ENCODE measurements around the gene HSPA1B. TPM values are rescaled to one million over a fixed set of nuclear protein-coding genes. Genes with fewer than 3 reads are reported as not detected.

HSPA1B gene
- total and polyA plus RNA-seq, 5 donors: 110 to 299 (median 168) TPM

Other genes with a start within 250 kb of the HSPA1B start
Only the 30 nearest of the 38 such genes appear.
- 1 to 10 TPM in 2 of 4 donors, under 1 TPM in 2; 0.48 to 2.8 (median 1.4) TPM for gene APOM, start 171.8 kb upstream of the HSPA1B start, total RNA-seq
- gene APOM, start 171.8 kb upstream of the HSPA1B start, polyA plus RNA-seq: 3.9 TPM
- gene C6orf47, start 167.0 kb upstream of the HSPA1B start, total RNA-seq: 10 to 100 TPM; 18.5 to 20.7 (median 20.1) TPM
- 21.2 TPM for gene C6orf47, start 167.0 kb upstream of the HSPA1B start, polyA plus RNA-seq
- gene GPANK1, start 162.7 kb upstream of the HSPA1B start, total RNA-seq: 10 to 100 TPM; 16.8 to 23.9 (median 20.0) TPM
- 24.6 TPM for gene GPANK1, start 162.7 kb upstream of the HSPA1B start, polyA plus RNA-seq
- gene CSNK2B, start 161.7 kb upstream of the HSPA1B start, total RNA-seq: 100 to 1,000 TPM; 110 to 123 (median 116) TPM
- gene CSNK2B, start 161.7 kb upstream of the HSPA1B start, polyA plus RNA-seq: 158 TPM
- gene LY6G5B, start 157.8 kb upstream of the HSPA1B start, total RNA-seq: 1 to 10 TPM; 4.0 to 8.7 (median 5.9) TPM
- gene LY6G5B, start 157.8 kb upstream of the HSPA1B start, polyA plus RNA-seq: 4.6 TPM
- gene LY6G5C, start 146.7 kb upstream of the HSPA1B start, total RNA-seq: 1 to 10 TPM; 2.1 to 3.8 (median 2.3) TPM
- gene LY6G5C, start 146.7 kb upstream of the HSPA1B start, polyA plus RNA-seq: 5.0 TPM
- gene ABHD16A, start 124.4 kb upstream of the HSPA1B start, total RNA-seq: 10 to 100 TPM; 28.4 to 37.0 (median 31.7) TPM
- 28.1 TPM for gene ABHD16A, start 124.4 kb upstream of the HSPA1B start, polyA plus RNA-seq
- gene LY6G6F, start 120.9 kb upstream of the HSPA1B start, total RNA-seq: not detected
- not detected for gene LY6G6F, start 120.9 kb upstream of the HSPA1B start, polyA plus RNA-seq
- gene LY6G6D, start 112.4 kb upstream of the HSPA1B start, total RNA-seq: not detected
- not detected for gene LY6G6D, start 112.4 kb upstream of the HSPA1B start, polyA plus RNA-seq
- not detected for gene LY6G6C, start 106.0 kb upstream of the HSPA1B start, total RNA-seq
- gene LY6G6C, start 106.0 kb upstream of the HSPA1B start, polyA plus RNA-seq: 0.18 TPM
- gene MPIG6B, start 104.4 kb upstream of the HSPA1B start, total RNA-seq: under 1 TPM in 3 of 4 donors, not detected in 1; 0.31 to 0.37 (median 0.35) TPM
- 0.20 TPM for gene MPIG6B, start 104.4 kb upstream of the HSPA1B start, polyA plus RNA-seq
- 10 to 100 TPM; 42.4 to 55.6 (median 49.3) TPM for gene DDAH2, start 98.4 kb upstream of the HSPA1B start, total RNA-seq
- 57.4 TPM for gene DDAH2, start 98.4 kb upstream of the HSPA1B start, polyA plus RNA-seq
- 100 to 1,000 TPM in 3 of 4 donors, 10 to 100 TPM in 1; 99.4 to 153 (median 116) TPM for gene CLIC1, start 91.2 kb upstream of the HSPA1B start, total RNA-seq
- 116 TPM for gene CLIC1, start 91.2 kb upstream of the HSPA1B start, polyA plus RNA-seq
- 1 to 10 TPM; 2.6 to 3.2 (median 3.0) TPM for gene MSH5, start 87.7 kb upstream of the HSPA1B start, total RNA-seq
- 1.8 TPM for gene MSH5, start 87.7 kb upstream of the HSPA1B start, polyA plus RNA-seq
- gene SAPCD1, start 65.1 kb upstream of the HSPA1B start, total RNA-seq: under 1 TPM in 1 of 4 donors, not detected in 3; 0.50 TPM
- 0.25 TPM for gene SAPCD1, start 65.1 kb upstream of the HSPA1B start, polyA plus RNA-seq
- gene VWA7, start 50.4 kb upstream of the HSPA1B start, total RNA-seq: 10 to 100 TPM in 1 of 4 donors, 1 to 10 TPM in 3; 3.4 to 12.8 (median 8.2) TPM
- 3.2 TPM for gene VWA7, start 50.4 kb upstream of the HSPA1B start, polyA plus RNA-seq
- 10 to 100 TPM; 21.7 to 30.6 (median 26.9) TPM for gene VARS1, start 32.0 kb upstream of the HSPA1B start, total RNA-seq
- 14.8 TPM for gene VARS1, start 32.0 kb upstream of the HSPA1B start, polyA plus RNA-seq
- gene LSM2, start 20.8 kb upstream of the HSPA1B start, total RNA-seq: 10 to 100 TPM; 22.8 to 27.3 (median 23.8) TPM
- 27.0 TPM for gene LSM2, start 20.8 kb upstream of the HSPA1B start, polyA plus RNA-seq
- gene HSPA1L, start 12.5 kb upstream of the HSPA1B start, total RNA-seq: 1 to 10 TPM; 1.6 to 2.8 (median 2.2) TPM
- 2.0 TPM for gene HSPA1L, start 12.5 kb upstream of the HSPA1B start, polyA plus RNA-seq
- 100 to 1,000 TPM; 167 to 328 (median 273) TPM for gene HSPA1A, start 12.2 kb upstream of the HSPA1B start, total RNA-seq
- 321 TPM for gene HSPA1A, start 12.2 kb upstream of the HSPA1B start, polyA plus RNA-seq
- gene NEU1, start 35.1 kb downstream of the HSPA1B start, total RNA-seq: 10 to 100 TPM; 18.5 to 28.2 (median 22.7) TPM
- gene NEU1, start 35.1 kb downstream of the HSPA1B start, polyA plus RNA-seq: 26.0 TPM
- gene SLC44A4, start 51.3 kb downstream of the HSPA1B start, total RNA-seq: not detected
- 0.05 TPM for gene SLC44A4, start 51.3 kb downstream of the HSPA1B start, polyA plus RNA-seq
- 10 to 100 TPM; 13.5 to 24.0 (median 20.0) TPM for gene EHMT2, start 70.0 kb downstream of the HSPA1B start, total RNA-seq
- gene EHMT2, start 70.0 kb downstream of the HSPA1B start, polyA plus RNA-seq: 15.7 TPM
- 1 to 10 TPM; 1.6 to 5.0 (median 3.4) TPM for gene ZBTB12, start 74.3 kb downstream of the HSPA1B start, total RNA-seq
- gene ZBTB12, start 74.3 kb downstream of the HSPA1B start, polyA plus RNA-seq: 2.4 TPM
- 10 to 100 TPM; 10.9 to 19.8 (median 12.0) TPM for gene C2, start 100.0 kb downstream of the HSPA1B start, total RNA-seq
- 3.0 TPM for gene C2, start 100.0 kb downstream of the HSPA1B start, polyA plus RNA-seq
- gene CFB, start 118.4 kb downstream of the HSPA1B start, total RNA-seq: 10 to 100 TPM; 14.2 to 34.2 (median 24.2) TPM
- 10.4 TPM for gene CFB, start 118.4 kb downstream of the HSPA1B start, polyA plus RNA-seq
- gene NELFE, start 131.2 kb downstream of the HSPA1B start, total RNA-seq: 10 to 100 TPM; 49.2 to 53.1 (median 50.9) TPM
- gene NELFE, start 131.2 kb downstream of the HSPA1B start, polyA plus RNA-seq: 45.8 TPM
- 10 to 100 TPM; 36.5 to 43.1 (median 37.0) TPM for gene SKIC2, start 131.4 kb downstream of the HSPA1B start, total RNA-seq
- gene SKIC2, start 131.4 kb downstream of the HSPA1B start, polyA plus RNA-seq: 28.9 TPM
- gene DXO, start 144.4 kb downstream of the HSPA1B start, total RNA-seq: 10 to 100 TPM; 12.0 to 17.2 (median 16.1) TPM
- gene DXO, start 144.4 kb downstream of the HSPA1B start, polyA plus RNA-seq: 16.9 TPM
- gene C4A, start 154.3 kb downstream of the HSPA1B start, total RNA-seq: 100 to 1,000 TPM in 3 of 4 donors, 10 to 100 TPM in 1; 91.0 to 154 (median 139) TPM
- gene C4A, start 154.3 kb downstream of the HSPA1B start, polyA plus RNA-seq: 40.7 TPM